HG02642 (cell line): ENCODE measurements around the gene CADPS.

Source experiments
- ATAC-seq: cut with Tn5 transposase; IDR thresholded peaks from one replicate; pipeline ENCODE4 v1.9.1; 2021; ENCODE audit warnings: mild to moderate bottlenecking; ENCODE audit not compliant: unreplicated experiment, poor library complexity

CADPS gene

GRCh38 chr3:62403765-62404164 lies 471.5 kb downstream of the CADPS start:
- no peak for ATAC-seq

- no peak for ATAC-seq
Measured at GRCh38 chr3:62392626-62393292, 482.5 kb downstream of the CADPS start.

- no peak for ATAC-seq
Measured at GRCh38 chr3:62387251-62387650, 488.0 kb downstream of the CADPS start.

GRCh38 chr3:62379321-62379798 lies 495.9 kb downstream of the CADPS start:
- no peak for ATAC-seq

GRCh38 chr3:62378921-62379320 lies 496.3 kb downstream of the CADPS start:
- no peak for ATAC-seq

- ATAC-seq, result no peak
Measured at GRCh38 chr3:62378311-62378789, 496.9 kb downstream of the CADPS start.

- no peak for ATAC-seq
Measured at GRCh38 chr3:62376906-62377877, 498.0 kb downstream of the CADPS start.

- no peak for ATAC-seq
Measured at GRCh38 chr3:62376454-62376720, 498.8 kb downstream of the CADPS start.

- no peak for ATAC-seq
Measured at GRCh38 chr3:62375655-62376453, 499.4 kb downstream of the CADPS start.

- no peak for ATAC-seq
Measured at GRCh38 chr3:62374341-62375218, 500.6 kb downstream of the CADPS start.

- no peak for ATAC-seq
Measured at GRCh38 chr3:62373714-62374333, 501.4 kb downstream of the CADPS start.

- no peak for ATAC-seq
Measured at GRCh38 chr3:62373215-62373614, 502.0 kb downstream of the CADPS start, which contains the start of gene FEZF2. TSS of gene FEZF2 (minus strand) at chr3:62373550. CDS start at chr3:62372868, 682 bp downstream.

GRCh38 chr3:62372621-62373041 lies 502.6 kb downstream of the CADPS start:
- no peak for ATAC-seq

GRCh38 chr3:62371720-62372591 lies 503.3 kb downstream of the CADPS start:
- ATAC-seq, result no peak

GRCh38 chr3:62370858-62371719 lies 504.1 kb downstream of the CADPS start:
- ATAC-seq, result no peak

GRCh38 chr3:62370112-62370857 lies 504.9 kb downstream of the CADPS start:
- no peak for ATAC-seq

GRCh38 chr3:62369476-62369743 lies 505.8 kb downstream of the CADPS start:
- ATAC-seq, result no peak
